Activated T-helper 1 cell treated with anti-CD3 and anti-CD28 coated beads, Interleukin-2, amount 50 U/mL, for 16 hours (primary cell): ENCODE measurements around the gene MAPKAP1.

Experiments used
- DNase-seq, 2 donors: peaks; one replicate each; pipeline ENCODE4 v3.0.0-alpha.2; 2020; ENCODE audit warnings: low read depth in 1 of 2, low spot score in 1 of 2

MAPKAP1 gene

DNA sequence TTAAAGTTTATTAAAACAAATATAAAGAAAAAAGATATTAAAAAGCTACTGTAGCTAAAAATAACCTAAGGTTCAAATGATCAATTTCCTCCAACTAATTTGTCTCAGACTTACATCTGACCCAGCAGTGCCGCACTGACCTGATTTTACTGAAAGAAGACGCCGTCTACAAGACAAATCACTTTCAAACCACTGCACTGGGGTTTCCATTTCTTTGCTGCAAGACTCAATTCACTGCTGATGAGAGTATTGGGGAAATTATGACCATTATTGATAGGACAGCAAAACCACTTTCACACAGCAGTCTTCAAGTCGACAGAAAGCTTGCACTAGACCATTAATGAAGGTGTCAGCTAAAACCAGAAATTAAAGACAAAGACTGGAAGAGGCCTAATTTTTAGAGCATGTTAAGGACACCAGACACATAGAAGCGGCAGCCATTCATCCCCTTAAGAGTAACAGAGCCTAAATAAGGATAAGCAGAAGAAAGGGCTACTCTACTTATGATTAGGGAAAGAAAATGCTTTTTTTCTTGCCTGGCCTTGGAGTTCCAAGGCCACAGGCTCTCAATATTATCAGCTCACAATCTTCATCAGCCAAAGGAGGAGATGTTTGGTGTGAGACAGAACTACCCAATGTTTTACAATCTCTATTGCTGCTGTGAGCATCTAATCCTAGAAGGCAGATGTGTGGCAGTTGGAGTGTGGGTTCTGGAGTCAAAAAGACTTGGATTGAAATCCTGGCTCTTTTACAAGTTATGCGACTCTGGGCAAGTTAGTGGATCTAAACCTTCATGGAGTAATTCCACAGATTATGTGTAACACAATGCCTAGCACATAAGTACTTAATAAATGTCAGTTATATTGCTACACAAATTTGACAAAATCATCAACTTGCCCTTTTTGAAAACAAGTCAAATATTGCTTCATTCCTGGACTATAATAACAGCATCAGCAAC, 190.7 kb downstream of the MAPKAP1 start:
- no peak for DNase-seq

DNA sequence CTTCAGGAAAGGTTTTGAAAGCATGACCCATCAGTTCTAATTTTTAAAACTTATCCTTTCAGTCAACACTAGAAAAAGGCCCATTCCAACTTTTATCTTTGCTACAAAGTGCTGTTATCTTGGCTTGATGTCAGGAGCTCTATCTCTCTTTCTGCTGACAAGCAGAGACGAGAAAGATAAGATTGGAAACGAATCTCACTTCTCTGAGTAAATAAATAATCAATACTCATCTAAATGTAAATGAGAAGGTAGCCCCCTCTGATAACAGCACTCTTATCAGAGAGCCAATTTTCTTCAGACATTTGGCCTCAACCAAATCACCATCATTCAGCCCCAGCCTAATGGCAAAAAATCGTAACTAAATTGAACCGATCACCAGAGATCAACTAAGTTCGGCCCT, 191.7 kb downstream of the MAPKAP1 start:
- DNase-seq, result no peak

DNA sequence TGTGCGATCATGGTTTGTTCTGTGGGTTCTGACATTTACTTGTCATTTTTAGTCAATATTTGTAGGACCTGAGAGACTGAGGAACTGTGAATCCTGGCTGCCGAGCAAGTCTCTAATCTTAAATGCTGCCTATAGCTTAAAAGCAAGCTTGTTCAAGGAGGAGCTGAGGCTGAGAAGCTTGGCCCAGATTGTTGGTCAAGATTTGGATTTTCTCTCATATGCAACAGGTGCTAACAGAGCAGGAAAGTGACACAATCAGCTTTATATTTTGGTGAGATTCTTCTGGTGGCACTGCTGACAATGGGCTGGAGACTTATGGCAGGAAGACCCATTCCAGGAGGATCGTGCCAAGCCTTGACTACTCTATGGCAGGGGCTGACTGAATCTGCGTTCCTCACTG, 192.5 kb downstream of the MAPKAP1 start:
- no peak for DNase-seq

DNA sequence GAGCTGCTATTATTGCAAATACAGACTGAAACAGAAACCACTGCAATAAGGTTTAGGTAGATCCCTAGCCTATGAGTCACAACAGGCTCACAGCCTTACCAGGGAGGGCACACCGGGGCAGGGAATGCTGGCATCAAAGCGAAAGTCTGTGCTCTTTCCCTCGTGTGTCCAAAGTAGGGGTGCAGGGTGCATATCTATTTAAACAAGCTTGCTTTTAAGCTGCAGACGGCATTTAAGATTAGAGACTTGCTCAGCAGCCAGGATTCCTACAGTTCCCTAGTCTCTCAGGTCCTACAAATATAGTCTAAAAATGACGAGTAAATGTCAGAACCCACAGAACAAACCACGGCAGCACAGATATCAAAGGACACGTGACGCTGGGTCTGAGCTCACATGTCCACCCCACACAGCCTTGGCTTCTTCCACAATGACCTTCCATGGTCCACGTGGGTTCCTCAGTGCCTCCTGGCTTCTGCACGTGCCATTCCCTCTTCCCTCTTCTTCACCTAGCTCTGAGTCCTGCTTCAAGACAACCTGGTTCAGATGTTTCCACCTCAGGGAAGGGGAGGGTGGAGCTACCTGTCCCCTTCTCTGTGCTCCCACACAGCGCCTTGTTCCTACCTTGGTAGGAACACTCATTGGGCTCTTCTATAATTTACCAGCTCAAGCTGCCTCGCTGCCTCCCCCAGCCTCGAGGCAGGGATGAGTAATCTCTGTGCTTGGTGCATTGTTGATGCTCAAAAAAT, 193.2 kb downstream of the MAPKAP1 start:
- no peak for DNase-seq

DNA sequence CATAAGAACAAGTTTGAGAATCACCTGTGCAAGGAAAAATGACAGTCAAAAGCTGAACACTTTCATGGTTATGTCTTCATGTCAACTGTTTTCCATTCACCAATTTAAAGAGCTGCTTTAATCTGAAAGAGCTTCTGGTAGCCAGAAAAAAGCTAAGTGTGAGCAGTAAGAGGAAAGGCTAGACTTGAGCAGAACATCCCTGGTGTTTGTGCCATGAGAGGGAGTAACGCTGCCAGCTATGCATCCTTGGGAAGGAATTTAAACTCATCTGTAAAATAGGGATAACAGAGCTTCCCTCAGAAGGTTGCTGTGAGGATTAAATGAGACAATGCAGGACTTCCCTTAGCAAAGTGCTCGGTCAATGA, 193.7 kb downstream of the MAPKAP1 start:
- DNase-seq, result no peak

DNA sequence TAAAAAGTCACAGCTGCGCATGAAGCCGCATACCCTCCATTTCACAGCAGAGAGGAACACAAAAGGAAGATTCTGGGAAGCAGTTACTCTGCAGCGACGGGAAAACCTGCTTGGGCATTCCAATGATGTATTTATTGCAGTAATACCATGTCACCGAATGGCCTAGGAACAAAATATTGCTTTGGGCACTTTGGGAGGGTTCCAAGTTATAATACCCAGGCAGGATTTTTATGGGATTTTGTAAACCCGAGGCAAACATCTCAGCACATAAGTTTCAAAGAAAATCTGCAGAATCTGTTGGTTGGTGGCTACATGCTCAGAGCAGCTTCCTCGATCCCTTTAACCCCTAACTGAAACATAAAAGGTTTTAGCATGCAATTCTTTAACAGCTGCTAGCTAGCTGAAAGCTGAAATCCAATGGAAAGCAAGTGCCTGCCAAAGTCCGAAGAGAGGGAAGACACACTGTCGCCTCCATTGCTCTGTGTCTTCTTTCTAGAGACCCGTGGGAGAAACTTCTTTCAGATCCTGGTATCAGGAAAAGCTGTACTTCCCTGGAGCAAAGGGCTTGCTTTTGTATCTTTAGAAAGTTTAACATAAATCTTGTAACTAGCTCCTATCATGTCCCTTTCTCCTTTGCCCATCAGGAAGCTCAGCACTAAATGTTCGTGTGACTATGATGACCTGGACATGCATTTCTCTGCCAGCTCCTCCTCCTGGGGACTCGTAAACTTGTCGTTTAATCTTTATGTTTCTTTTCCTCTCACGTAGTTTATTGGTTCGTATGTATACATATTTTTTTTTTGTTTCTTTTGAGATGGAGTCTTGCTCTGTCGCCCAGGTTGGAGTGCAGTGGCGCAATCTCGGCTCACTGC, 195.0 kb downstream of the MAPKAP1 start:
- no peak for DNase-seq

DNA sequence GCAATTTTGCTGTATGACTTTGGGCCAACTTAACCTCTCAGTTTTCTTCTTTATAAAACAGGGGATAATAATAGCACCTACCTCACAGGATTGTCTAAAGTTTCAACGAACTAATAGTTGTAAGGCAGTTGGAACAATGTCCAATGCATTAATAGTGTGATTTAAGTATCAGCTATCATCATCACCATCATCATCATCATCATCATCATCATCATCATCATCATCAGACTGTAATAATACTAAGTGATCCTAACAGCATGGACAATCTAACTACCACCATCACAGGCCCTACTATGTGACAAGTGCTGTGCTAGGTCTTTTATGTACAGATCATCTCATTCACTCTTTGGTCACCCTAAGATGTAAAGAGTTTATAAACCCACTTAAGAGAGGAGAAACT, 196.0 kb downstream of the MAPKAP1 start:
- DNase-seq, result no peak

DNA sequence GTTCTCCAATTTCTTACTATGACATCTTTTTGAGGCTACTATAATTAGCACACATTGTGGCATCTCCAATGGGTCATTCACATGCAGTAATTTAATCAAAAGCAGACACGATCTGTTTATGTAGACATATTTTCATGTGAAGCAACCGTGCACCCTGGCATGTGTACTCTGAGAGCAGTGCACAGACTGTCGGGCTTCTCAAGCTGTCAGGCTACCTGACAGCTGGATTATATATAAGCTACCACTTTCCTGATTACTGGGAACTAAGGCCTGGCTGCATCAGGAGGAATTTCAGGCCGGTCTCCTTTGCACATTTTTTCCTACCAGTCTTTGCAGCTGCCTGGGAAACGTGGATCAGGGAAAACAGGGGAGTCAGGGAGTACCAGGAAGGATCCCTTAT, 197.5 kb downstream of the MAPKAP1 start:
- no peak for DNase-seq

DNA sequence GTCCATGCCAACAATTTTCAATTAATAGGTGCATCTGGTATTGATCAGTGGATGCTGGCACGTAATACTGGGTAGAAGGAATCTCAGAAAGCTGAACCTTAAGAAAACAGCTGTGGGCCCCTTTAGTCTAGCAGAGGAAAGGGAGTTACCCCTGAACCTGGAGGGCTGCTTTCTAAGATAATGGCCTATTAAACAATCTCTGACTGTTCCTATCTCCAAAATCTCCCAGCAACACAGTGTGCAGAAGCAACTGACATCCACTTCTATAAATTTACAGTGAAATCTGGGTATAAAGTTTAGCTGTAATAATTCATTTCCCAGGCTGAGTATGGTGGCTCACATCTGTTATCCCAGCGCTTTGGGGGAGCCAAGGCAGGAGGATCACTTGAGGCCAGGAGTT, 198.8 kb downstream of the MAPKAP1 start:
- DNase-seq, result no peak

DNA sequence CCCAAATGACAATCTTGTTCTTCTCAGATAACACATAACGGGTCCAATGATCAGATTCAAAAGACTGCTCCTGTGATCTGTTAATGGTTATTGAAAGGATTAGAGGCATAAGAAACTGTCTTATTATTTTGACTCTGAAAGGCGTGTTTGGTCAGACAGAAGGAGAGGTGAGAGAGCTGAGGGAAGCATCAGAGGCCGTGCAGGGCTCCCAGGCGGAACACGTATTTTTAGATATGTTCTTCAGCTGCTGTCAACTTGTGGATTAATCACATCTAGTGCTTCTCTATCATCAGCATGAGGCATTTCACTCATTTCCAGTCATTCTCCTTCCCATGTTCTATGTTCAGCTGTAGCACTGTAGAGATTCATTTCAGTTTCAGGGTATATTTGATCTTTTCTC, 199.8 kb downstream of the MAPKAP1 start:
- DNase-seq, result no peak

DNA sequence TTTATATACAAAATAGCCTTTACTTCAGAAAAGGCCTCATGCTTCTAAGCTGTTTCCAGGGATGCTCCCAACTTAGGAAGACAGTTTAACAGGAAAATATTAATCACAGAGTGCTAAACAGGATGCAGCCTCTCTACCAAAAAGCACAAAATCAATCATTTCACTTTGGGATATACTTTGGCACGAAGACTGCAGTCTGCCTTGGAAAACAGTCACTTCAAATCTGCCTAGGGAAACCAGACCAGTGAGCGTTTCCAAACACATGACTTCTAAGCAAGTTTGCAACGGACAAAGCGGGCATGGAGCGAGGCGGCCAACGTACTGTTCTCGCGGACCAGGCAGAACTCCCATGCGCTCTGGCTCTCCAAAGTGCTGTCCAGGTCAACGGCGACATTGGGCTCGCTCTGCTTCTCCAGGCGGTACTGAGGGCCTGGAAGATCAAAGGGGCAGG, 201.0 kb downstream of the MAPKAP1 start:
- DNase-seq, result no peak

DNA sequence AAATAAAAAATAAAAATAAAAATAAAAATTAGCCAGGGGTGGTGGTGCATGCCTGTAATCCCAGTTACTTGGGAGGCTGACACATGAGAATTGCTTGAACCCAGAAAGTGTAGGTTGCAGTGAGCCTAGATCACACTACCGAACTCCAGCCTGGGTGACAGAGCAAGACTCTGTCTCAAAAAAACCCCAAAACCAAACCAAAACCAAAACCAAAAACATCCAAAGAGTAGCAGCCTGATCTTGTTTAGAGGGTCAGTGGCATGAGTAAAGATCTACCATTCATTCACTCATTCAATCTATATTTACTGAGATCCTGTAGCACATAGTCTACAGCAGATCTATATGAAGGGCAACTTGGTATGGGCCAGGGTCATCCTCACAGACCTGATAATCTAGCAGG, 202.4 kb downstream of the MAPKAP1 start:
- DNase-seq, result no peak

DNA sequence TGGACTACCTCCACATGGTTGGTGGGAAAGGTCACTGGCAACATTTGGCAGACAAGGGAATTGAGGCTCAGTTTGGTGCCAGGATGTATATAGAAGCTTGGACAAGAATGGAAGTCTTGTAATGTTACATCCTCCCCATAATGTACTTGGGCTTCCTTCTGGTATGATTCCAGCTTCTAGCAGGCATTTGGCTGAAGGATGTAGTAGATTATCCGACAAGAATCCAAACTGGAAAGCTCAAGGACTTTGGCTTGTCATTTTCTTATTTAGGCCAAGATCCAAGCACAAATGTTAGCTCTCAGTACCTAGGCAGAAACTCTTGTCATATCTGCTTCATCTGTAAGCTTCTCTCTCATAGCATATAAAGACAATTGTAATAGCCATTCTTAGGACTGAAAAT, 209.1 kb downstream of the MAPKAP1 start:
- DNase-seq, result no peak

DNA sequence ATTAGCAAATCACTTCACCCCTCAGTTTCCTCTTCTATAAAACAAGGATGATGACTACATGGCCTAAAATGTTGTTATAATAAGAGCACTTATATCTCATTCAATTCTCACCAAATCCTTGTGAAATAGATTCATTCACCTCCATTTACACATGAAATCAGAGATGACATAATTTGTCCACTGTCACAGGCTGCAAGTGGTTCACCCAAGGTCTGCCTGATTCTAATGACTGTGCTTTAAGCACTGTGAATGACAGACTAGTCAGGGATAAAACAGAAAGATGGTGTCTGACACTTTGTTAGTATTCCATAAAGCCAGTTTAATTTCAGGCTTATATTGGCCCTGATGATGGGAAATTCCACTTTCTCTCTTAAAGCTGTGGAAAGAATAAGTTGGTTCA, 209.5 kb downstream of the MAPKAP1 start:
- no peak for DNase-seq

DNA sequence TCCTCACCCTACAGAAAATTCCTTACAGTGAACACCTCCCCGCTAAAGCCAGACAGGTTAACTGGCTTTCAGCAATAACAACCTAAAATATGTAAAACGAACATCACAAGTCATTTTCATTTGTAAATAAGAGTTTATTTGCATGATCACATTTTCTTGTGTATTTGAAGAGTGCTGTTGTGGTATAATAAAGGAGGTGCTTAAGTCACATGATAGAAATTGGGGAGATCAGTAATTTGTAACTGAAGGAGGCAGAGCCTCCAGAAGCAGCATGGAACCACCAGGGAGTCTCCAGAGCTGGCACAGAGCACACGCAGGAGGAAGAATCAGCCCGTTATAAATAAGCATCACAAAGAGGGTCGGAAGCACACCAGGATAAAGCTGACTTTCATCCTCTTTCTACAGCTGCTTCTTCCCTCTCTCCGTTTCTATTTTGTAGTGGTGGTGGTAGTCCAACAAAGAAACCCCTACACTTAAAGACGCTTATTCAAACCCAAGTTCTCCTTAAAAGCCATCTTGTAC, 210.6 kb downstream of the MAPKAP1 start:
- DNase-seq, result no peak

DNA sequence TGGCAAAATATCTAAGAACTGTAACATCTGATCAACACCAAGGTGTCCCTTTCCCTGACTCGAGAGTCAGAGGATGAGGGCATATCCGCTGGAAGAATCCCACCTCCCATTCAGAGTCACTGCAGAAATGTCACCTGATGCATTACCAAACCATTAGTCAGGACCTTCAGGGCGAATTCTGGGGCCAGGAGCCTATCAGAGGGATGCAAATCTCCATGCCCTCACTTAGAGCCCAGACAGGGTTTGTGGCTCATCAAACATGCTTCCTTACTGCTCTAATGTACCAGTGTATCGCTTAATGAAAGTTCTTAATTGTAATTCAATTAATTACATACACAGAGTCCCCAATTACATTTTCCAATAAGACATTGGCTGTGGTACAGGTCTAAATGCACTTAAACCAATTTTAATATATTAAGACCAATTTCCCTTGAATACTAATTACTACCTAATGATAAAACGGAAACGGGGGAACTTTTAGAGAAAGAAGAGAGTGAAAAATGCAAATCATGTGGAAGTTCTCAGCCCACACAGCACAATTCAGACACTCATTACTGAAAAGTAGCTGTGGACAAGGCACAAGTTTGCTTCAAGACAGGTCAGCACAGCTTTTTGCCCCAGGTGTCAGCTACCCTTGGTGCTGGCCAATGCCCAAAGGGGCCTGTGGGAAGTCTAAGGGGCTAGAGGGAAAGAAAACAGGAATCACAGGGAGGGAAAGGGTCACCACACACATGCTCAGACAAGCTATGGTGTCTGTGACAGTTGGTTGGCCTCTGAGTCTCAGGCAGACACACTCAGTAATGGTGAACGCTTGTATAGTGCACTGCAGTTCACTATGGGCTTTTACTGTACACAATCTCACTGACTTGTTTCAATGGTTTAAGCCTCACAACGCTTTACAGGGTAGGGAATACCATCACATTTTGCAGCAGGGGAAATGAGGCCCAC, 211.6 kb downstream of the MAPKAP1 start:
- no peak for DNase-seq

DNA sequence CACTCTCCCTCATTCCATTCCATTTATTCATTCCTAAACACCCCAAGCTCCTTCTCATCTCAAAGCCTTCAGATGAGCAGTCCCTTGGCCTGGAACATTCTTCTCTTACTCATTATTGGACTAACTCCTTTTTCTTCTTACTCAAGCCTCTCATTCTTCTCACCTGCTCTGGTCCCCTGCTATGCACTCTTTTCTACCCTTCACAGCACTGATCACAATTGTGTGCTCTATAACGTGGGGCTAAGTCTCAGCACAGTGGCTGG, 212.4 kb downstream of the MAPKAP1 start:
- DNase-seq, result no peak

DNA sequence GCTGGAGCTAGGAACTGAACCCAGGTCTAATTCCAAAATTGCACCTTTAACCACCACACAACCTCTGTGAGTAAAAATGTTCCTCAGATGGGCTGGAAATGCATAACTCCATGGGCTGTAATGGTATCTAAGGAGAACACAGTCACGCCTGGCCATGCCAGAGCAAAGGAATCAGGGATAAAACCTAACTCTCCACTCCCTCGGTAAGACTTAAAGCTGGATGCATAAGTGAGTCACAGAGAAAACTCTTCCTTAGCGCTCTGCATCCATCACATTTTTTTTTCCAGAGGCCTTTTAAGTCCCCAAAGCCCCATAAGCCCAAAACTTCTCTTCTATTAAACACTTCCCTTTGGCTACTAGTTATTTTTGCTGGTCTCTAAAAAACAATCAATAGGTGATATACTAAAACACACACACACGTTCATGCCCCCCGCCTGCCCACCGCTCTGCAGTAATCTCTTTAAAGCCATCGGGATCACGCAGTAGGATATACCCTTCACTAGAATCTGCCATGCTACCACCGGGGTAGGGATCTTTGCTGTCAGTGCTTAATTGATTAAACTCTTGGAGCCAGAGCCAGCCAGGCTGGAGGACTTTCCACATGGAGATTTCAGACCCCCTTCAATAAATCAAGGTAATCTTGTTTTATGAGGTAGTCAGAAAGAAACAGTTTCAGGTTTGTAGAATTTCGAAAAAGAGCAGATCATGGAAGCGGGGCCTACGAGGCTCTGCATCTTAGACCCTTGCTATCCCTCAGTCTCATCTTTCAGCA, 212.9 kb downstream of the MAPKAP1 start:
- no peak for DNase-seq

DNA sequence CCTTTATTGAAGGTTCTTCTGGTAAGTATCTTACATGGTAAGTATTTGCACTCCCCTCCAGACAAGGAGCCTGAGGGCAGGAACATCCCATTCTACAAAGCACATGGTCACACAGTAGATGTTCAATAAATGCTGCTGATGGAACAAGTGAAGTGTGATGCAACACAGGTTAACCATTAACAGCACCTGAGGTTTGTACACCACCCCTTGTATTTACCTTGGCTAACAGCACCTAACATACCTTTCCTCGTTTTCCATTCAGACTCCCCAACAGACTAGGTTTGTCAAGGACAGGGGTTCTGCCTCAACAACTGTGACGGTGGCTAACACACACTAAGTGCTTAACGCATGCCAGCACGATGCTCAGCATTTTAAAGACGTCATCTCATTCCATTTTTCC, 213.6 kb downstream of the MAPKAP1 start:
- DNase-seq, result no peak

DNA sequence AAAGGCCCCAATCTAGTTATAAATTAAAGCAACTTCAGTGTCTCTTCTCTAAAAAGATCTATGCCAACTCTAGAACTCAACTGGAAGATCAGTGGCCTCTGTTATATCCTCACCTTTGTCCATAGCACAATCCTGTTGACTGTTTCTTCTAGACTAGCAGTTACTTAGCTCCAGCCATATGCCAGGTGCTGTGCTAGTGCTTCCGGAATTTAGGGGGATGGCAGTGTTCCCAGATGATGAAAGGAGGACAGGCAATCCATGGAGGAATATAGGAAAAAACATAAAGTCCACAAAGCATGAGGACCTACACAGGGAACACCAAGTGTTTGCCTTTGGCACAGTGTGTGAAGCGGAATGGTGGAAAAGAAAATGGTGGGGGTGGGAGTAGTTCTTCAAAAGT, 214.3 kb downstream of the MAPKAP1 start:
- DNase-seq, result no peak
